Measurements from ENCODE around the gene TMEM185A. TPM values are rescaled to one million over a fixed set of nuclear protein-coding genes. Genes with fewer than 3 reads are reported as not detected.
"Not testable (repeated sequence)": the region's sequence is repeated elsewhere in the genome, so short reads cannot be mapped to it uniquely, and the experiment has no call there.

TMEM185A gene
- total RNA-seq, 1 donor from 2014 or later: 53.1 TPM

GRCh38 chrX:149630681-149631233 lies 835 bp downstream of the TMEM185A start:
- Mint-ChIP-seq H3K36me3 (ENCODE audit: insufficient read depth) (no peaks in the 10 kb centered on the region), H3K4me3 (ENCODE audit: low read depth) (peak overlapping the region; percentile 92), H3K4me1 (ENCODE audit: low read depth) (peaks cover 35% of the 10 kb centered on the region), H3K27ac (peak overlapping the region; percentile 88), H3K9me3 (ENCODE audit: low read depth) (peaks cover 10% of the 10 kb centered on the region), H3K27me3 (peaks cover 17% of the 10 kb centered on the region)
- DNase-seq (ENCODE audit: low spot score, unreplicated experiment): no peak
- peak; percentile 28 for TF ChIP-seq CTCF (IDR thresholded peaks at IDR 0.05; ENCODE audit: unreplicated experiment)

GRCh38 chrX:149629730-149630387 lies 1.7 kb downstream of the TMEM185A start:
- H3K27me3 Mint-ChIP-seq: peaks cover 11% of the 10 kb centered on the region
- TF ChIP-seq CTCF (IDR thresholded peaks at IDR 0.05; ENCODE audit: unreplicated experiment): no peak
- no peaks in the 10 kb centered on the region for H3K36me3 Mint-ChIP-seq (ENCODE audit: insufficient read depth)
- peak overlapping the region; percentile 0 for H3K27ac Mint-ChIP-seq
- H3K9me3 Mint-ChIP-seq (ENCODE audit: low read depth): peaks cover 7% of the 10 kb centered on the region
- peak overlapping the region; percentile 92 for H3K4me3 Mint-ChIP-seq (ENCODE audit: low read depth)
- peaks cover 35% of the 10 kb centered on the region for H3K4me1 Mint-ChIP-seq (ENCODE audit: low read depth)
- DNase-seq (ENCODE audit: low spot score, unreplicated experiment): no peak

- no peak for TF ChIP-seq CTCF (IDR thresholded peaks at IDR 0.05; ENCODE audit: unreplicated experiment)
- Mint-ChIP-seq H3K27ac (no peak overlapping the region), H3K4me3 (ENCODE audit: low read depth) (peak overlapping the region; percentile 92), H3K4me1 (ENCODE audit: low read depth) (peaks cover 37% of the 10 kb centered on the region), H3K9me3 (ENCODE audit: low read depth) (peaks cover 4% of the 10 kb centered on the region), H3K27me3 (peaks cover 3% of the 10 kb centered on the region), H3K36me3 (ENCODE audit: insufficient read depth) (no peaks in the 10 kb centered on the region)
- DNase-seq (ENCODE audit: low spot score, unreplicated experiment): no peak
These were observed 2.8 kb downstream of the TMEM185A start for GRCh38 chrX:149628768-149629167.

- Mint-ChIP-seq H3K9me3 (ENCODE audit: low read depth) (peaks cover 4% of the 10 kb centered on the region), H3K36me3 (ENCODE audit: insufficient read depth) (no peaks in the 10 kb centered on the region), H3K4me3 (ENCODE audit: low read depth) (no peak overlapping the region), H3K27me3 (peaks cover 3% of the 10 kb centered on the region), H3K27ac (no peak overlapping the region), H3K4me1 (ENCODE audit: low read depth) (peaks cover 37% of the 10 kb centered on the region)
- DNase-seq (ENCODE audit: low spot score, unreplicated experiment): no peak
- TF ChIP-seq CTCF (IDR thresholded peaks at IDR 0.05; ENCODE audit: unreplicated experiment): no peak
These were observed 3.3 kb downstream of the TMEM185A start for GRCh38 chrX:149628280-149628679.

- not testable (repeated sequence) for H3K36me3 Mint-ChIP-seq (ENCODE audit: insufficient read depth); DNase-seq (ENCODE audit: low spot score, unreplicated experiment); H3K9me3 Mint-ChIP-seq (ENCODE audit: low read depth); H3K27ac Mint-ChIP-seq; H3K27me3 Mint-ChIP-seq
- peaks cover 37% of the 10 kb centered on the region for H3K4me1 Mint-ChIP-seq (ENCODE audit: low read depth)
- H3K4me3 Mint-ChIP-seq (ENCODE audit: low read depth): peak overlapping the region; percentile 3
These were observed 4.8 kb downstream of the TMEM185A start for GRCh38 chrX:149626829-149627228.

- H3K4me1 Mint-ChIP-seq (ENCODE audit: low read depth); H3K27ac Mint-ChIP-seq; H3K36me3 Mint-ChIP-seq (ENCODE audit: insufficient read depth); DNase-seq (ENCODE audit: low spot score, unreplicated experiment); H3K4me3 Mint-ChIP-seq (ENCODE audit: low read depth); H3K27me3 Mint-ChIP-seq: not testable (repeated sequence)
- peaks cover 13% of the 10 kb centered on the region for H3K9me3 Mint-ChIP-seq (ENCODE audit: low read depth)
These were observed 11.9 kb downstream of the TMEM185A start for GRCh38 chrX:149619662-149620061.

Measured in progenitor cell of endocrine pancreas (in vitro differentiated cells).